HEK293T (cell line): Measurements from ENCODE around the gene KLHL30.

Experiments
- CTCF ChIA-PET: fragments of 350-600 bp; formaldehyde crosslinking; extraction: SDS; loops from one replicate; lab custom pipeline; 2021; ENCODE audit warnings: antibody characterized with exemption, inconsistent platforms; lab: Yijun Ruan, JAX
- POLR2A ChIA-PET: fragments of 350-600 bp; formaldehyde crosslinking; extraction: SDS; loops from one replicate; lab custom pipeline; 2020; ENCODE audit warnings: antibody characterized with exemption, inconsistent platforms; lab: Yijun Ruan, JAX
- DNase-seq: peaks from one replicate; pipeline ENCODE4 v3.0.0; 2012; ENCODE audit warnings: mixed read lengths; ENCODE audit errors: extremely low spot score
- ARNT ChIP-seq: fragments of 450-650 bp; IDR thresholded peaks from 2 replicates; pipeline ENCODE4 v1.6.1; 2017; ENCODE audit warnings: mild to moderate bottlenecking
- BHLHE40 ChIP-seq: fragments of 450-650 bp; IDR thresholded peaks from 2 replicates; pipeline ENCODE4 v1.6.1; 2016; ENCODE audit warnings: mild to moderate bottlenecking, moderate library complexity, borderline replicate concordance
- CTBP1 ChIP-seq: fragments of 450-650 bp; IDR thresholded peaks from 2 replicates; pipeline ENCODE4 v1.6.1; 2016; ENCODE audit warnings: borderline replicate concordance
- ELF4 ChIP-seq: fragments of 450-650 bp; IDR thresholded peaks from 2 replicates; pipeline ENCODE4 v1.6.1; 2017; ENCODE audit warnings: antibody characterized with exemption
- FOXA1 ChIP-seq: fragments of 450-650 bp; IDR thresholded peaks from 2 replicates; pipeline ENCODE4 v1.6.1; 2016; ENCODE audit warnings: mild to moderate bottlenecking
- FOXK2 ChIP-seq: fragments of 450-650 bp; IDR thresholded peaks from 2 replicates; pipeline ENCODE4 v1.6.1; 2016; ENCODE audit warnings: mild to moderate bottlenecking
- FOXM1 ChIP-seq: fragments of 450-650 bp; IDR thresholded peaks from 2 replicates; pipeline ENCODE4 v1.6.1; 2017; ENCODE audit warnings: mild to moderate bottlenecking, borderline replicate concordance
- HDGF ChIP-seq: fragments of 450-650 bp; IDR thresholded peaks from 2 replicates; pipeline ENCODE4 v1.6.1; 2017; ENCODE audit warnings: antibody characterized with exemption, borderline replicate concordance
- L3MBTL2 ChIP-seq: fragments of 450-650 bp; conservative IDR thresholded peaks from 2 replicates; pipeline ENCODE4 v1.6.1; 2016; ENCODE audit warnings: mild to moderate bottlenecking
- LEF1 ChIP-seq: fragments of 450-650 bp; IDR thresholded peaks from 2 replicates; pipeline ENCODE4 v1.6.1; 2017; ENCODE audit warnings: mild to moderate bottlenecking, borderline replicate concordance
- NFRKB ChIP-seq: fragments of 450-650 bp; IDR thresholded peaks from 2 replicates; pipeline ENCODE4 v1.6.1; 2016; ENCODE audit warnings: mild to moderate bottlenecking, moderate library complexity
- PKNOX1 ChIP-seq: fragments of 450-650 bp; IDR thresholded peaks from 2 replicates; pipeline ENCODE4 v1.6.1; 2016
- SP1 ChIP-seq: fragments of 450-650 bp; IDR thresholded peaks from 2 replicates; pipeline ENCODE4 v1.6.1; 2017
- SUZ12 ChIP-seq: fragments of 450-650 bp; IDR thresholded peaks from 2 replicates; pipeline ENCODE4 v1.6.1; 2016; ENCODE audit warnings: mild to moderate bottlenecking
- TARDBP ChIP-seq: fragments of 450-650 bp; IDR thresholded peaks from 2 replicates; pipeline ENCODE4 v1.6.1; 2016
- ZNF384 ChIP-seq: fragments of 450-650 bp; IDR thresholded peaks from 2 replicates; pipeline ENCODE4 v1.6.1; 2016

The KLHL30 gene

GRCh38 chr2:238142382-238143205, 4.1 kb downstream of the KLHL30 start:
- TF ChIP-seq CTBP1 (no peak), ZNF384 (no peak), BHLHE40 (no peak), HDGF (no peak), ELF4 (no peak), SUZ12 (no peak), LEF1 (no peak), FOXK2 (no peak), PKNOX1 (no peak), SP1 (no peak), NFRKB (no peak), L3MBTL2 (no peak), FOXA1 (no peak), TARDBP (no peak), ARNT (no peak)
- POLR2A ChIA-PET = interaction anchor here (0.7 kb wide), 1 partner anchor 15 kb away, joined by 3 read pairs; no protein-coding TSS in a partner anchor
- CTCF ChIA-PET = no interaction called here
- no peak for DNase-seq

- TF ChIP-seq LEF1 (no peak), SUZ12 (no peak), ELF4 (no peak), ZNF384 (no peak), L3MBTL2 (no peak), CTBP1 (no peak), FOXA1 (no peak), NFRKB (no peak), FOXK2 (no peak), PKNOX1 (no peak), SP1 (no peak), FOXM1 (no peak)
- ChIA-PET CTCF (no interaction called here), POLR2A (no interaction called here)
- no peak for DNase-seq
These were observed 4.9 kb downstream of the KLHL30 start for GRCh38 chr2:238143239-238143951.

- no peak for TF ChIP-seq FOXK2
- no peak for TF ChIP-seq LEF1
- no peak for TF ChIP-seq PKNOX1
- no peak for TF ChIP-seq ARNT
- TF ChIP-seq SP1 = no peak
- no peak for TF ChIP-seq BHLHE40
- no peak for TF ChIP-seq NFRKB
- TF ChIP-seq L3MBTL2 = no peak
- no peak for TF ChIP-seq SUZ12
- TF ChIP-seq ELF4 = no peak
- TF ChIP-seq HDGF = no peak
- TF ChIP-seq FOXA1 = no peak
- TF ChIP-seq ZNF384 = no peak
- TF ChIP-seq CTBP1 = no peak
- no peak for TF ChIP-seq FOXM1
- TF ChIP-seq TARDBP = no peak
- CTCF ChIA-PET = no interaction called here
- POLR2A ChIA-PET = no interaction called here
- no peak for DNase-seq
These were observed 5.8 kb downstream of the KLHL30 start for GRCh38 chr2:238144262-238144661.

- TF ChIP-seq FOXM1 (no peak), NFRKB (no peak), LEF1 (no peak)
- DNase-seq = no peak
- ChIA-PET CTCF (no interaction called here), POLR2A (no interaction called here)
These were observed 6.6 kb downstream of the KLHL30 start for GRCh38 chr2:238145046-238145445.

- ChIA-PET POLR2A (no interaction called here), CTCF (no interaction called here)
- no peak for TF ChIP-seq ZNF384
- no peak for TF ChIP-seq ELF4
- no peak for DNase-seq
These were observed 7.4 kb downstream of the KLHL30 start for GRCh38 chr2:238145851-238146250.

GRCh38 chr2:238146884-238147544, 8.5 kb downstream of the KLHL30 start:
- POLR2A ChIA-PET = no interaction called here

More at GRCh38 chr2:238146884-238147544, 8.5 kb downstream of the KLHL30 start:
- CTCF ChIA-PET = interaction anchor here (0.6 to 0.7 kb wide), 2 partner anchors 39 to 1117 kb away, joined by 4 to 10 read pairs; no protein-coding TSS in a partner anchor
- TF ChIP-seq SUZ12 (no peak), SP1 (no peak), PKNOX1 (no peak), ZNF384 (no peak), HDGF (no peak), ELF4 (no peak), FOXK2 (no peak), FOXM1 (no peak), L3MBTL2 (no peak), BHLHE40 (no peak), ARNT (no peak)
- DNase-seq = no peak
